Fibroblast of lung (primary cell): ENCODE measurements around the gene ADAMTSL1.

ENCODE experiments used
- CTCF ChIP-seq, 2 donors: IDR thresholded peaks in 1 of 2; conservative IDR thresholded peaks in 1 of 2; 1 replicate in 1 of 2; 2 replicates in 1 of 2; pipeline ENCODE4 v1.5.1; 2011 to 2012; ENCODE audit warnings: low read length in 2 of 2, control low read depth in 1 of 2, inconsistent platforms in 1 of 2, low read depth in 1 of 2, mild to moderate bottlenecking in 1 of 2
- EZH2 ChIP-seq: IDR thresholded peaks from 2 replicates; pipeline ENCODE4 v1.5.1; 2012; ENCODE audit warnings: low read length, control low read depth, mild to moderate bottlenecking; ENCODE audit errors: missing control alignments

GRCh38 chr9:18837402-18837801 is 363.4 kb downstream of the ADAMTSL1 start:
- TF ChIP-seq EZH2 = no peak
- TF ChIP-seq CTCF (conservative IDR thresholded peaks at IDR 0.05 in 1 of 2, IDR thresholded peaks at IDR 0.05 in 1 of 2; ENCODE audit: low read depth in 1 of 2, low read length in 2 of 2) = no peak
